ENCODE data around the gene NGFR. TPM values are rescaled to one million over a fixed set of nuclear protein-coding genes. Genes with fewer than 3 reads are reported as not detected.
"Not testable (repeated sequence)": the region's sequence is repeated elsewhere in the genome, so short reads cannot be mapped to it uniquely, and the experiment has no call there.

Gene NGFR
- total RNA-seq, 1 experiment from 2014 or later = 1.6 TPM

DNA sequence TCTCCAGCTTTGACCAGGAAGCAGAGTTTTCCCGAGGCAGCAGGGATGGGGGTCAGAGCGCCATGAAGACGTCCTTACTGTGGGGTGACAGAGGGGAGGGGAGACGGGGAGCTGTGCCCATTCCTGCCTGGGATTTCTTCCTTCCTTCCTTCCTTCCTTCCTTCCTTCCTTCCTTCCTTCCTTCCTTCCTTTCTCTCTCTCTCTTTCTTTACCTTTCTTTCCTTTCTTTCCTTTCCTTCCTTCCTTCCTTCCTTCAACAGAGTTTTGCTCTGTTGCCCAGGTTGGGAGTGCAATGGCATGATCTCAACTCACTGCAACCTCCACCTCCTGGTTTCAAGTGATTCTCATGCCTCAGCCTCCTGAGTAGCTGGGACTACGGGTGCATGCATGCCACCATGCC is 7.6 kb downstream of the NGFR start:
- H3K27ac ChIP-seq (ENCODE audit: low read length); H3K4me3 ChIP-seq (ENCODE audit: low read depth in 2 of 2, low read length in 2 of 2); POLR2A ChIA-PET; H3K9me3 ChIP-seq (ENCODE audit: control insufficient read depth, insufficient read depth, low read depth, low read length); H3K36me3 ChIP-seq (ENCODE audit: control insufficient read depth, insufficient read depth, low read length); intact Hi-C loops (cut with micrococcal nuclease; ENCODE audit: unreplicated experiment); ATAC-seq; H3K4me1 ChIP-seq (ENCODE audit: control insufficient read depth, insufficient read depth, low read length); BruUV-seq (replicated peaks); DNase-seq (ENCODE audit: low read depth, low spot score); CTCF ChIA-PET: not testable (repeated sequence)
- in situ Hi-C loops (cut with HindIII; ENCODE audit: low pct_unique_long_range_greater_than_20kb, low sequenced_read_pairs) = loop anchor here (5.0 kb wide), 1 partner anchor 65 kb away; no protein-coding TSS in a partner anchor
- H3K27me3 ChIP-seq (ENCODE audit: control insufficient read depth, insufficient read depth, low read length) = peaks cover 12% of the 10 kb centered on the region

- H3K4me3 ChIP-seq (ENCODE audit: low read depth in 2 of 2, low read length in 2 of 2) = no peak overlapping the region
- no peaks in the 10 kb centered on the region for H3K27me3 ChIP-seq (ENCODE audit: control insufficient read depth, insufficient read depth, low read length)
- ATAC-seq (no peak), DNase-seq (ENCODE audit: low read depth, low spot score) (no peak)
- POLR2A ChIA-PET = no interaction called here
- H3K27ac ChIP-seq (ENCODE audit: low read length) = no peak overlapping the region
- H3K4me1 ChIP-seq (ENCODE audit: control insufficient read depth, insufficient read depth, low read length) = peaks cover 17% of the 10 kb centered on the region
- no peaks in the 10 kb centered on the region for H3K9me3 ChIP-seq (ENCODE audit: control insufficient read depth, insufficient read depth, low read depth, low read length)
- no peaks in the 10 kb centered on the region for H3K36me3 ChIP-seq (ENCODE audit: control insufficient read depth, insufficient read depth, low read length)
- no TSS peak for BruUV-seq (replicated peaks)
- intact Hi-C loops (cut with micrococcal nuclease; ENCODE audit: unreplicated experiment) = no loop called here
- no peak for TF ChIP-seq CTCF (IDR thresholded peaks at IDR 0.05)
- no peak for TF ChIP-seq TCF7L2 (IDR thresholded peaks at IDR 0.05; ENCODE audit: low read depth, low read length)
- no peak for TF ChIP-seq SIN3A (IDR thresholded peaks at IDR 0.05; ENCODE audit: borderline replicate concordance, insufficient read depth, low read depth, low read length)
- no peak for TF ChIP-seq POLR2AphosphoS5 (IDR thresholded peaks at IDR 0.05; ENCODE audit: low read depth, low read length)
- no peak for TF ChIP-seq REST (IDR thresholded peaks at IDR 0.05; ENCODE audit: insufficient read depth in 1 of 2, low read depth in 2 of 2, low read length in 1 of 2)
- in situ Hi-C loops (cut with HindIII; ENCODE audit: low pct_unique_long_range_greater_than_20kb, low sequenced_read_pairs) = loop anchor here (5.0 kb wide), 1 partner anchor 67 kb away; no protein-coding TSS in a partner anchor
- CTCF ChIA-PET = no interaction called here
These were observed 9.3 kb downstream of the NGFR start for GRCh38 chr17:49504369-49504768.

DNA sequence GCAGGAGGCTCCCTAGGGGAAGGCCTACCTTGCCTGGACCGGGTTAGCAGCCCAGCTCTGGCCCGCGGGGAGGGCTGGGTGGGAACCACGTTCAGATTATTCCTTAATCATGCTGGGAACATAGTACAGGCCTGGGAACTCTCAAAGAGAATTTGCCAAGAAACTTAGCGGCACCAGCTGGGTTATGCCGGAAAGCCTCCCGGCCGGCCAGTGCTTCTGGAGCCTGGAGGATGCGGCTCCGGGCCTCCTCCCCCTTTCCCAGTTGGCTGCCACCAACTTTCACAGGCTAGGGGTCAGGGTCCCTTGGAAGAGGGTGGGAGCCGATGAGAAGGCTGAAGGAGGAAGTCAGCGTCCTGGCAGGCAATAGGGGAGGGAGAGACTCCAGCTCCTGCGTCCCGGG is 10.8 kb downstream of the NGFR start:
- ChIA-PET CTCF (no interaction called here), POLR2A (no interaction called here)
- intact Hi-C loops (cut with micrococcal nuclease; ENCODE audit: unreplicated experiment) (no loop called here), in situ Hi-C loops (cut with HindIII; ENCODE audit: low pct_unique_long_range_greater_than_20kb, low sequenced_read_pairs) (no loop called here)
- TF ChIP-seq CTCF (IDR thresholded peaks at IDR 0.05) (no peak), SIN3A (IDR thresholded peaks at IDR 0.05; ENCODE audit: borderline replicate concordance, insufficient read depth, low read depth, low read length) (no peak), POLR2AphosphoS5 (IDR thresholded peaks at IDR 0.05; ENCODE audit: low read depth, low read length) (no peak), TCF7L2 (IDR thresholded peaks at IDR 0.05; ENCODE audit: low read depth, low read length) (no peak), REST (IDR thresholded peaks at IDR 0.05; ENCODE audit: insufficient read depth in 1 of 2, low read depth in 2 of 2, low read length in 1 of 2) (no peak)
- Histone ChIP-seq H3K9me3 (ENCODE audit: control insufficient read depth, insufficient read depth, low read depth, low read length) (no peaks in the 10 kb centered on the region), H3K4me3 (ENCODE audit: low read depth in 2 of 2, low read length in 2 of 2) (no peak overlapping the region), H3K27ac (ENCODE audit: low read length) (no peak overlapping the region), H3K36me3 (ENCODE audit: control insufficient read depth, insufficient read depth, low read length) (no peaks in the 10 kb centered on the region), H3K27me3 (ENCODE audit: control insufficient read depth, insufficient read depth, low read length) (no peaks in the 10 kb centered on the region), H3K4me1 (ENCODE audit: control insufficient read depth, insufficient read depth, low read length) (peaks cover 17% of the 10 kb centered on the region)
- no peak for ATAC-seq
- no peak for DNase-seq (ENCODE audit: low read depth, low spot score)
- BruUV-seq (replicated peaks) = no TSS peak
